Measurements from ENCODE around the gene PRR11.
"Not testable (repeated sequence)": the region's sequence is repeated elsewhere in the genome, so short reads cannot be mapped to it uniquely, and the experiment has no call there.

PRR11 gene

DNA sequence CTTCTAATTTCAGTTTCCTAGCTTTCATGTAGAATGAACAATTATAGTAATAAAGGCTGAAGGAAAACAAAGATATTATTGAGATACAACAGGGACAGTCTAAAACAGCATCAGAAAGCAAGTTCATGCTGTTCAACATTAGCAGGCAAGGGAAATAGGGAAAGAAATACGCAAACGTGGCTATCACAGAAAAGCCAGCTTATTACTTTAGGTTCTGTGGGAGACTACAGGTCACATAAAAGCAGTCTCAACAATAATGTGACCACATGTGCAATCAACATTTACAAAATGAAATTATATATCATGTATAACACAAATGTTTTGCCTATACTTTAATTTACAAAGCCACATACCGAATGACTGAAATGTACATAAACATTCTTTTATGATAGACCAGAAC, 44.0 kb upstream of the PRR11 start:
- H3K4me3 ChIP-seq (ENCODE audit: low read length): no peak overlapping the region
- no peak for DNase-seq (ENCODE audit: low read depth)
- TF ChIP-seq, protein P1, sequence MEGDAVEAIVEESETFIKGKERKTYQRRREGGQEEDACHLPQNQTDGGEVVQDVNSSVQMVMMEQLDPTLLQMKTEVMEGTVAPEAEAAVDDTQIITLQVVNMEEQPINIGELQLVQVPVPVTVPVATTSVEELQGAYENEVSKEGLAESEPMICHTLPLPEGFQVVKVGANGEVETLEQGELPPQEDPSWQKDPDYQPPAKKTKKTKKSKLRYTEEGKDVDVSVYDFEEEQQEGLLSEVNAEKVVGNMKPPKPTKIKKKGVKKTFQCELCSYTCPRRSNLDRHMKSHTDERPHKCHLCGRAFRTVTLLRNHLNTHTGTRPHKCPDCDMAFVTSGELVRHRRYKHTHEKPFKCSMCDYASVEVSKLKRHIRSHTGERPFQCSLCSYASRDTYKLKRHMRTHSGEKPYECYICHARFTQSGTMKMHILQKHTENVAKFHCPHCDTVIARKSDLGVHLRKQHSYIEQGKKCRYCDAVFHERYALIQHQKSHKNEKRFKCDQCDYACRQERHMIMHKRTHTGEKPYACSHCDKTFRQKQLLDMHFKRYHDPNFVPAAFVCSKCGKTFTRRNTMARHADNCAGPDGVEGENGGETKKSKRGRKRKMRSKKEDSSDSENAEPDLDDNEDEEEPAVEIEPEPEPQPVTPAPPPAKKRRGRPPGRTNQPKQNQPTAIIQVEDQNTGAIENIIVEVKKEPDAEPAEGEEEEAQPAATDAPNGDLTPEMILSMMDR (IDR thresholded peaks at IDR 0.05; ENCODE audit: insufficient read depth, low read depth, low read length, missing control alignments): no peak

DNA sequence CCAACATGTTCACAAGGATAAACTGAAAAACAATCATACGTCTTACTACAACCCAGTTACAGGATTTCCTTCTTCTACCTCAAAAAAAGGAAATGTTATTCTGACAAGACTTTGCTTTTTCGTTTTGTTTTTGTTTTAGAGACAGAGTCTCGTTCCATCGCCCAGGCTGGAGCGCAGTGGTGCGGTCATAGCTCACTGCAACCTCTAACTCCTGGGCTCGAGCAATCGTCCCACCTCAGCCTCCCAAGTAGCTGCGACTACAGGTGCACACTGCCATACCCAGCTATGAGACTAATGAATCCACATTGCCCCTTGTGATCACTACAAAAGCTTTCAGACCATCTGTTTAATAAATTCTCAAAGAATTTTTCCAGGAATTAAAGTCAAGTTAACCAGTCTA, 40.1 kb upstream of the PRR11 start:
- DNase-seq (ENCODE audit: low read depth): no peak
- H3K4me3 ChIP-seq (ENCODE audit: low read length): no peak overlapping the region
- TF ChIP-seq, protein P1 (IDR thresholded peaks at IDR 0.05; ENCODE audit: insufficient read depth, low read depth, low read length, missing control alignments): no peak

DNA sequence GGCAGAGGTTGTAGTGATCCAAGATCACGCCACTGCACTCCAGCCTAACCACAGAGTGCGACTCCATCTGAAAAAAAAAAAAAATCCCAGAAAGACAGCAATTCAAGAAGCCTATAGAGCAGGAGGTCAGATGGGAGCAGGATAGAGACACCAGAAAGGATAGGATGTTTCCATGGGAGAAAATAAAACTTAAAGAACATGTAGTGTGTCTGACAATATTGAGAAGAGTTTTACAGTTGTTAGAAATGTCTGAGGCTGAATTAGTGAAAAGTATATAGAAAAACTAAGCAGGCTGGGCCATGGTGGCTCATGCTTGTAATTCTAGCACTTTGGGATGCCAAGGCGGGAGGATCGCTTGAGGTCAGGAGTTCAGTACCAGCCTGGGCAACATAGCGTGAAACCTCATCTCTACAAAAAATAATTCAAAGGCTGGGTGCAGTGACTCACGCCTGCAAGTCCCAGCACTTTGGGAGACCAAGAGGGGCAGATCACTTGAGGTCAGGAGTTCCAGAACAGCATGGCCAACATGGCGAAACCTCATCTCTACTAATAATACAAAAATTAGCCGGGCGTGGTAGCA, 33.6 kb upstream of the PRR11 start:
- peak; percentile 59 for DNase-seq (ENCODE audit: low read depth)
- no peak overlapping the region for H3K4me3 ChIP-seq (ENCODE audit: low read length)
- TF ChIP-seq, protein P1 (IDR thresholded peaks at IDR 0.05; ENCODE audit: insufficient read depth, low read depth, low read length, missing control alignments): no peak

DNA sequence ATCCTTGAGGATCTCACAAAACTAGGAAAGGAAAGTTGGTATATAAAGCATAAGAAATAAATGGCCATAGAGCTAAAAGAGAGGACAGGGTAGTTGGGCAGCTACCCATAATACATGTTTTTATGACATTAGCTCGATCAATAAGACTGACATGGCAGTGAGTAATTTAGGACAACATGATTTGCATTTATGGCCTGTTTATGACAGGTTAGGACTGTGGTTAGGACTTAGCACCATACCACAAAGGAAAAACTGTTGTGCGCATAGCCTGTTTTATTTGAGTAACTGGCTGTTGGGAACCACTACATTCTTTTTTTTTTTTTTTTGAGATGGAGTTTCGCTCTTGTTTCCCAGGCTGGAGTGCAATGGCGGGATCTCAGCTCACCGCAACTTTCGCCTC, 30.9 kb upstream of the PRR11 start:
- TF ChIP-seq, protein P1 (IDR thresholded peaks at IDR 0.05; ENCODE audit: insufficient read depth, low read depth, low read length, missing control alignments): no peak
- no peak overlapping the region for H3K4me3 ChIP-seq (ENCODE audit: low read length)
- DNase-seq (ENCODE audit: low read depth): no peak

DNA sequence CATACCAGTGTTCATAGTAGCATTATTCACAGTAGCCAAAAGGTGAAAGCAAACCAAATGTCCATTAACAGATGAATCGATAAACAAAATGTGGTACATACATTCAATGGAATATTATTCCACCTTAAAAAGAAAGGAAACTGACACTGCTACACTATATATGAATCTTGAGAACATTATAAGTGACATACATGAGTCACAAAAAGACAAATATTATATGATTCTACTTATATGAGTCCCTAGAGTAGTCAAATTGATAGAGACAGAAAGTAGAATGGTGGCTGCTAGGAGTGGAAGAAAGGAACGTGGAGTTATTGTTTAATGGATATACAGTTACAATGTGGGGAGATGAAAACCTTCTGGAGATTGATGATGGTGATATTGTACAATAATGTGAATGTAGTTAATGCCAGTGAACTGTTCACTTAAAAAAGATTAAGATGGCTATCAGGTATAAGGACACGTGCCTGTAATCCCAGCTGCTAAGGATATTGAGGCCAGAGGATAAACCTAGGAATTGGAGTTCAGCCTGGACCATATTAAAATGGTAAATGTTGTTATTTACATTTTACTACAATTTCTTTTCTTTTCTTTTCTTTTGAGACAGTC, 28.6 kb upstream of the PRR11 start:
- H3K4me3 ChIP-seq (ENCODE audit: low read length): no peak overlapping the region
- no peak for DNase-seq (ENCODE audit: low read depth)
- TF ChIP-seq, protein P1 (IDR thresholded peaks at IDR 0.05; ENCODE audit: insufficient read depth, low read depth, low read length, missing control alignments): no peak

DNA sequence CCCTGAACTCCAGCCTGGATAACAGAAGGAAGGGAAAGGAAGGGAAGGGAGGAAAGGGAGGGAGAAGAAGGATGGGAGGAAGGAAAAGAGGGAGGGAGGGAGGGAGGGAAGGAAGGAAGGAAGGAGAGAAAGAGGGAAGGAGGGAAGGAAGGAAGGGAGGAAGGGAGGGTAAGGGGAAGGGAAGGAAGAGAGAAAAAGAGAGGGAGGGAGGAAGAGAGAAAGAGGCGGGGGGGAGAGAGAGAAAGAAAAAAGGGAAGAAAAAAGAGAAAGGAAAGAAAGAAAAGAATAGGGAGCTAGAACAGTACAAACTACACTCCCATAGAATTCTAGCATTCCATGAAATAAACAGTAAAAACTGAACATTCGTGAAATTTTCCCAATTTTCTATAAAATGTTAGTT, 25.7 kb upstream of the PRR11 start:
- TF ChIP-seq, protein P1 (IDR thresholded peaks at IDR 0.05; ENCODE audit: insufficient read depth, low read depth, low read length, missing control alignments): no peak
- no peak overlapping the region for H3K4me3 ChIP-seq (ENCODE audit: low read length)
- DNase-seq (ENCODE audit: low read depth): no peak

DNA sequence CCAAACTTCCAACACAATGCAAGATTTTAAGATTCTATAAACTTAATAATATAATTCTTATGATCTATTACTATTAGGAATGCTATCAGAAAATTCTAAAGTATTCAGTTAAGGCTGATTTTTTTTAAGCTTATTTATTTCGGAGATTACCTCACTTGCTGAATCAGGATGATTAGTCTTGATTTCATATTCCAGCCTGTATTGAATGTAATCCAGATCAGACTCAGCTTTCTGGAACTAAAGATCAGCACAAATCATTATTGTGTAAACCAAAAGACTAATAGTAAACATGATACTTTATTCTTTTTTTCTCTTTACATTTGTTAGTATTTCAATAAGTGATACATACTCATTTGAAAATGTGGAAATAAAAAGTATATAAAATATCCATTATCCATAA, 24.4 kb upstream of the PRR11 start:
- no peak for DNase-seq (ENCODE audit: low read depth)
- TF ChIP-seq, protein P1 (IDR thresholded peaks at IDR 0.05; ENCODE audit: insufficient read depth, low read depth, low read length, missing control alignments): no peak
- no peak overlapping the region for H3K4me3 ChIP-seq (ENCODE audit: low read length)

DNA sequence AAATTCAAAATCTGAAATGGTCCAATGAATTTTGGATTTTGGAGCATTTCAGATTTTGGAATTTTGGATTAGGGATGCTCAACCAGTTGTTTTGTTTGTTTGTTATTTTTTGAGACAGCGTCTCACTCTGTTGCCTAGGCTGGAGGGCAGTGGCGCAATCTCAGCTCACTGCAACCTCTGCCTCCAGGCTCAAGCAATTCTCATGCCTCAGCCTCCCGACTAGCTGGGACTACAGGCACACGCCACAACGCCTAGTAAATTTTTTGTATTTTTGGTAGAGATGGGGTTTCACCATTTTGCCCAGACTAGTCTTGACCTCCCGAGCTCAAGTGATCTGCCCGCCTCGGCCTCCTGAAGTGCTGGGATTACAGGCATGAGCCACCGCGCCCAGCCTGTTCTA, 17.2 kb upstream of the PRR11 start:
- not testable (repeated sequence) for H3K4me3 ChIP-seq (ENCODE audit: low read length); DNase-seq (ENCODE audit: low read depth)
